HepG2 (cell line): Measurements from ENCODE around the gene FAM131A. TPM values are rescaled to one million over a fixed set of nuclear protein-coding genes. Genes with fewer than 3 reads are reported as not detected.

ENCODE experiments used
- GABPB1 ChIP-seq: IDR thresholded peaks from 2 replicates; pipeline ENCODE4 v1.6.1; 2016; ENCODE audit warnings: mild to moderate bottlenecking, missing genetic modification reagents, moderate library complexity, missing compliant biosample characterization
- NFE2L2 ChIP-seq: fragments of 150-350 bp; IDR thresholded peaks from 2 replicates; pipeline ENCODE4 v1.6.1; 2014; ENCODE audit warnings: low read length
- PHF8 ChIP-seq: sonication (generic); formaldehyde crosslinking; IDR thresholded peaks from 2 replicates; pipeline ENCODE4 v1.5.0; 2020; ENCODE audit warnings: missing genetic modification reagents
- ZNF569 ChIP-seq: sonication (generic); formaldehyde crosslinking; IDR thresholded peaks from 2 replicates; pipeline ENCODE4 v1.5.0; 2020; ENCODE audit warnings: mild to moderate bottlenecking, missing genetic modification reagents, moderate library complexity, borderline replicate concordance
- polyA plus RNA-seq, 8 experiments: library from polyadenylated mRNA; depleted of rRNA in 3 of 8; stranded (reverse) in 7 of 8; unstranded in 1 of 8; fragments of >200 nt; fragmentation: Illumina TruSeq in 4 of 8; extraction: Trizol in 4 of 8; gene quantifications; 2 replicates each; pipeline versions ENCODE4 v1.2.1 to v1.2.3, GENCODE V29; 2011 to 2016; ENCODE audit warnings: low read depth in 4 of 8, missing spikeins in 1 of 8, mixed read lengths in 1 of 8; ENCODE audit not compliant: insufficient read depth in 1 of 8
- total RNA-seq, 5 experiments: library from RNA; depleted of rRNA; stranded (reverse); fragments of >200 nt; fragmentation: Illumina TruSeq; extraction: Trizol; gene quantifications; 2 replicates each; pipeline ENCODE4 v1.2.3, GENCODE V29; 2016; ENCODE audit warnings: low read depth in 1 of 5
- TF ChIP-seq, protein P1 (sequence below): sonication (generic); formaldehyde crosslinking; IDR thresholded peaks from 2 replicates; pipeline ENCODE4 v1.8.1; 2023; ENCODE audit warnings: missing genetic modification reagents, mild to moderate bottlenecking, borderline replicate concordance
- TF ChIP-seq, protein P2 (sequence below): sonication (generic); formaldehyde crosslinking; IDR thresholded peaks from 2 replicates; pipeline ENCODE4 v1.8.0; 2023; ENCODE audit warnings: mild to moderate bottlenecking, missing genetic modification reagents
- TF ChIP-seq, protein P3 (sequence below): sonication (generic); formaldehyde crosslinking; IDR thresholded peaks from 2 replicates; pipeline ENCODE4 v1.5.1; 2020; ENCODE audit warnings: mild to moderate bottlenecking, missing genetic modification reagents, moderate library complexity

FAM131A gene
- total and polyA plus RNA-seq, 2 of the 13 experiments (the other 11 are each of a cell fraction or from before 2014, with no cell fraction given): 9.2 to 9.3 TPM

DNA sequence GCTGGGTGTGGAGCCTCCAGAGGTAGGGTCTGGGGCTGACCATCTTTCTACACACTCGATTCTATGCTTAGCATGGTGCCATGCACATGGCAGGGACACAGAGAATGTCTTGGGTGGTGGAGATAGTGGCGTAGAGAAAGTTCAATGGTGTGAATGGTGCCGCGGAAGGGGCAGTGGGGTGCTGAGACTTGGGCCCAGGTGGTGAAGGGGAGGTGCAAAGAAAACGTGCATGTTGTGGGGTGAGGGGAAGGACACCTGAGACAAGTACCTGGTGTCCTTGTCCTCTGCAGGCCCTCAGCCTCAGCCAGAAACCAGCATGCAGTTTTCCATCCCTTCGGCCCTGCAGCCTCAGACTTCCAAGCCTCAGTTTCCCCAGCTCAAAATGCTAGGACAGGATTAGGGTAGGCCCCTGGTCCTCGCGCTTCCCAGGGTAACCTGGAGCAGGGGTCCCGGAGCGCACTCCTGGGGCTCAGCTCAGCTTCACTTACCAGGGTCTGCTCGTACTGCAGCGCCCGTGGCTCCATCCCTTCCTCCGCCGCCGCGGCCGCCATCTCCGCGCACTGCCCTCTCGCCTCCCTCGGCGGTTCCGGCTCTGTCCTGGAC, 23.6 kb downstream of the FAM131A start (continued):
- TF ChIP-seq GABPB1 (CRISPR knock-in tag) (peak; percentile 7; the same call in 1 of the 2 replicates), PHF8 (CRISPR knock-in tag) (peak; percentile 66; the same call in 1 of the 2 replicates), NFE2L2 (no peak), ZNF569 (CRISPR knock-in tag) (0 out of 2 replicates have a peak, but pooled peaks have one; percentile 27)
- TF ChIP-seq, protein P1, sequence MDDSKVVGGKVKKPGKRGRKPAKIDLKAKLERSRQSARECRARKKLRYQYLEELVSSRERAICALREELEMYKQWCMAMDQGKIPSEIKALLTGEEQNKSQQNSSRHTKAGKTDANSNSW: 0 out of 2 replicates have a peak, but pooled peaks have one; percentile 67
- TF ChIP-seq, protein P2, sequence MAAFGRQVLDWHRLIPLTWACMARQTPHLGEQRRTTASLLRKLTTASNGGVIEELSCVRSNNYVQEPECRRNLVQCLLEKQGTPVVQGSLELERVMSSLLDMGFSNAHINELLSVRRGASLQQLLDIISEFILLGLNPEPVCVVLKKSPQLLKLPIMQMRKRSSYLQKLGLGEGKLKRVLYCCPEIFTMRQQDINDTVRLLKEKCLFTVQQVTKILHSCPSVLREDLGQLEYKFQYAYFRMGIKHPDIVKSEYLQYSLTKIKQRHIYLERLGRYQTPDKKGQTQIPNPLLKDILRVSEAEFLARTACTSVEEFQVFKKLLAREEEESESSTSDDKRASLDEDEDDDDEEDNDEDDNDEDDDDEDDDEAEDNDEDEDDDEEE: peak; percentile 55; the same call in 1 of the 2 replicates
- TF ChIP-seq, protein P3, sequence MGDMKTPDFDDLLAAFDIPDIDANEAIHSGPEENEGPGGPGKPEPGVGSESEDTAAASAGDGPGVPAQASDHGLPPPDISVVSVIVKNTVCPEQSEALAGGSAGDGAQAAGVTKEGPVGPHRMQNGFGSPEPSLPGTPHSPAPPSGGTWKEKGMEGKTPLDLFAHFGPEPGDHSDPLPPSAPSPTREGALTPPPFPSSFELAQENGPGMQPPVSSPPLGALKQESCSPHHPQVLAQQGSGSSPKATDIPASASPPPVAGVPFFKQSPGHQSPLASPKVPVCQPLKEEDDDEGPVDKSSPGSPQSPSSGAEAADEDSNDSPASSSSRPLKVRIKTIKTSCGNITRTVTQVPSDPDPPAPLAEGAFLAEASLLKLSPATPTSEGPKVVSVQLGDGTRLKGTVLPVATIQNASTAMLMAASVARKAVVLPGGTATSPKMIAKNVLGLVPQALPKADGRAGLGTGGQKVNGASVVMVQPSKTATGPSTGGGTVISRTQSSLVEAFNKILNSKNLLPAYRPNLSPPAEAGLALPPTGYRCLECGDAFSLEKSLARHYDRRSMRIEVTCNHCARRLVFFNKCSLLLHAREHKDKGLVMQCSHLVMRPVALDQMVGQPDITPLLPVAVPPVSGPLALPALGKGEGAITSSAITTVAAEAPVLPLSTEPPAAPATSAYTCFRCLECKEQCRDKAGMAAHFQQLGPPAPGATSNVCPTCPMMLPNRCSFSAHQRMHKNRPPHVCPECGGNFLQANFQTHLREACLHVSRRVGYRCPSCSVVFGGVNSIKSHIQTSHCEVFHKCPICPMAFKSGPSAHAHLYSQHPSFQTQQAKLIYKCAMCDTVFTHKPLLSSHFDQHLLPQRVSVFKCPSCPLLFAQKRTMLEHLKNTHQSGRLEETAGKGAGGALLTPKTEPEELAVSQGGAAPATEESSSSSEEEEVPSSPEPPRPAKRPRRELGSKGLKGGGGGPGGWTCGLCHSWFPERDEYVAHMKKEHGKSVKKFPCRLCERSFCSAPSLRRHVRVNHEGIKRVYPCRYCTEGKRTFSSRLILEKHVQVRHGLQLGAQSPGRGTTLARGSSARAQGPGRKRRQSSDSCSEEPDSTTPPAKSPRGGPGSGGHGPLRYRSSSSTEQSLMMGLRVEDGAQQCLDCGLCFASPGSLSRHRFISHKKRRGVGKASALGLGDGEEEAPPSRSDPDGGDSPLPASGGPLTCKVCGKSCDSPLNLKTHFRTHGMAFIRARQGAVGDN (CRISPR knock-in tag): peak; percentile 63; the same call in 1 of the 2 replicates
